GM18867 (cell line): ENCODE data around the gene URB2.
"Not testable (repeated sequence)": the region's sequence is repeated elsewhere in the genome, so short reads cannot be mapped to it uniquely, and the experiment has no call there.

ENCODE experiments used
- ATAC-seq: cut with Tn5 transposase; IDR thresholded peaks from one replicate; pipeline ENCODE4 v1.9.1; 2021; ENCODE audit warnings: mild to moderate bottlenecking, moderate library complexity; ENCODE audit not compliant: unreplicated experiment

Gene URB2

DNA sequence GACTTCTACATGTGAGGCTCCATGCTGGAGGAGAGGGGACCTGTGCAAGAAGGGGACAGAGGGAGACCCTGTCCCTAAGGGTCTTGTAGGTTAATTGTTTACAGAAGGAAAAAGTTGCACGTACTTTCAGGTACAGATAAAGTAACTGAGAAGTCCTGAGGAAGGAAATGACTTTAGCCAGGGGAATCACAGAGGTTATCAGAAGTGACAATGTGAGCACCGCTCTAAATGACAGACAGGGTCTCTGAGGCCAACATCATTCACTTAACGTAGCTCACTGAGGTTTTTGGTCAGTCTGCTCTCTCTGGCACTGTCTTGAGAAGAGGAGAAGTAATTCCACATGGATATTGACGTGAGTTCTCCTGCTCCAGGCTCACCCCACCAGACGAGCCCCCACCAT is 12.1 kb upstream of the URB2 start:
- no peak for ATAC-seq

DNA sequence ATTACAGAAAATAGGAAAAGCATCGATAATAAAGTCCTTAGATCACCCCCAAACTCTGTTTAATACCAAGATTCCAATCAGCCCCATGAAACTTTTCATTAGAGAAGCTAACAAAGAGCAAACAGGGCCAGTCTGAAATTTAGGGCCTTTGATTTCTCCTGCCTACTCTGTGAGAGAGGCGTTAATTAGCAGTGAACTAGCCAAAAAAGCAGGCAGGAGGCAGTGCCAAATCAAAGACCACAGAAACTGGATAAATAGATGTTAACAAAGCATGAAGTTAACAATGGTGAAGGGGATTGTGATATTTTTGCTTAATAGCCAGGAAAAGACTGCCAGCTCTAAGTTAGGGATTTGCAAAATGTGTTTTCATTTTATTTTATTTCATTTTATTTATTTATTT is 11.3 kb upstream of the URB2 start:
- no peak for ATAC-seq

DNA sequence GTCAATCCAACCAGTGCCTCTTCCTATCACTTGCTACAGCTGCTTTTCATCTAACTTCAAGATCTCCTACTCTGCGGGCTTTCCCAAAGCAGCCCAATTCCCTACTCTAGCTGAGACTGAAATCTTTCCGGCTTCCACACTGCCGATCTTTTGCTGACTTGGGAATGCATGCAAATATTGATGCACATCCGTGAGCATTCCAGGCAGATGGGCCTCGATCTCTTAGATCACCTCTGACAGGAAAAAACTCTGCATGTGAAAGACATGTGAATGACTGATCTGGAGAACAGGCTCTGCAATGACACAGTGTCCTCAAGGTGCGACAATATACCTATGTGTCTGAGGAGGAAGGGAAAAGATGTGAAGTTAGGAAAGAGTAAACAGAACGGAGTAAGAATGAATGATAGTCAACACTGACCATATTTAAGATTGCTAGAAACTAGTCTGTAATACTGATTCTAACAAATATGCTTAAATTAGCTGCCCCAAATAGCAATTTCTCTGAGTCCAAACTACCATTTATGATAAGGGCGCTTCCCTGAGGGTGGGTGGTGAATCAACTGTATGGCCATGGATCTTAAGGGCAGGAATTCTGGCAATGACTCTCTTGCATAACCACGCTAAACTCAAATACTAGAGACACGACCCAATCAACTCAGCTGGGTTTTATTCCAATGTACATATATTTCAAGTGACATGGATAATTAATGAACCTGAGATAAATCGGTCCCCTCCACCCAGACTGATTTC is 8.5 kb upstream of the URB2 start:
- ATAC-seq: no peak

DNA sequence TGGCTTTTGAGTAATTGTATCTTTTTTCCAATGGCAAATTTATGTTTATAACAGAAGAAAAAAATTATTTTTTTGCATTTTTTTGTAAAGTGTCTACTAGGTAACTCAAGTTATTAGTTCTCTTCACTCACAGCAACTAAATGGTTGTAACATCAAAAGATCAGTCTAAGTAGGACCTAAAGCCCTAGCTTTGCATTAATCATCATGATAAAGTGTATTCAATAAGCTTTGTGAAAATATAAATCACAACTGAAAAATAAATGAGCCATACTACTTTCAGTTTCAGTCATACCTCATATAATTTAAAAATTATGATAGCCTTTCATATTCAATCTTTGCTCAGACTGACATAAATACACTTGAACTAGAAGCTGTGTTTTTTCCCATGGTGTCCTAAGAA is 7.0 kb upstream of the URB2 start:
- ATAC-seq: no peak

DNA sequence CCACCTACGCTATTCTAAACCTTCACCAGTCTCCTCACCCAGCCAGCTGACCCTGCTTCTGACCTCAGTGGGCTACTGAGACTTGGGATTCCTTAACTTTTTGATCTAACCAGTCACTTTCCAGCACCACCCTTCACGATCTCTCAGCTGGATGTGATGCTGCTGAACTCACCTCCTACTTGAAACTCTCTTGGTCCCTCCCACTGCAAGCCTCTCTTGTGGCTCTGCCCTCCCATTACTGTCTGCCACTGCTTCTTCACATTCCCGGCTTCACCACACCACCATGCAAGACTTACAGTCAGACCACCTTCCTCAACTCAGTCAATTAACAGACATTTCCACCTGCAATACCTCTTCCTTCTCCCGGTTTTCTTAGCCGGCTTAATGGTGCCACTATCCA is 6.4 kb upstream of the URB2 start:
- ATAC-seq: no peak

DNA sequence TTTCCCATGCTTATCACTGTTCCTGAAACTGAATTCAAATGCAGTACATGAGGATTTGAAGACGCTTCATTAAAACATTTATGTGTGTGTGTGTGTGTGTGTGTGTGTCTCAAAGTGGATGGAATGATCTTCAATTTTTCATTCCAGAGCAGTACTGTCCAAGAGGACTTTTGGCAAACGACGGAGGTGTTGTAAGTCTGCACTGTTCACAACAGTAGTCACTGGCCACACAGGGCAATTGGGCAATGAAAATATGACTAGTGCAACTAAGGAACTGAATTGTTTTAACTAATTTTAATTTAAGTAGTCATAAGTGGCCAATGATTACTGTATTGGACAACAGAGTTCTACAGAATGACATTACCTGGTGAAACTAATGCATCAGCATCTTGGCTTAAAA is 5.2 kb upstream of the URB2 start:
- no peak for ATAC-seq

DNA sequence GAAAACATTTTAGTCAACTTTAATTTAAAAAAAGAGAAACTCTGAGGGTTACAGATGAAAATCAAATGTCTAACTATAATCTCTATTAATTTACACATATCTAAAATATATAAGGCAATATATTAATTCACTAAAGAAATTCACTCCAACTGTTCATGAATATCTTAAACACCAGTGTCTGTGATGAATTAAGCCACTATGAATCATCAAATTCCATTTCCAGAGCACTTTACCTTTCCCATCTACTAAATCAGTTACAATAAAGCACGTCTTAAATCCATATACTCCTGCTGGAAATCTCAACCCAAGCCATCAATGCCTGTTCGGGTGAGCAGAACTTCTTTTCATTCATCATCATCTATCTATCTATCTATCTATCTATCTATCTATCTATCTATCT is 4.4 kb upstream of the URB2 start:
- no peak for ATAC-seq

DNA sequence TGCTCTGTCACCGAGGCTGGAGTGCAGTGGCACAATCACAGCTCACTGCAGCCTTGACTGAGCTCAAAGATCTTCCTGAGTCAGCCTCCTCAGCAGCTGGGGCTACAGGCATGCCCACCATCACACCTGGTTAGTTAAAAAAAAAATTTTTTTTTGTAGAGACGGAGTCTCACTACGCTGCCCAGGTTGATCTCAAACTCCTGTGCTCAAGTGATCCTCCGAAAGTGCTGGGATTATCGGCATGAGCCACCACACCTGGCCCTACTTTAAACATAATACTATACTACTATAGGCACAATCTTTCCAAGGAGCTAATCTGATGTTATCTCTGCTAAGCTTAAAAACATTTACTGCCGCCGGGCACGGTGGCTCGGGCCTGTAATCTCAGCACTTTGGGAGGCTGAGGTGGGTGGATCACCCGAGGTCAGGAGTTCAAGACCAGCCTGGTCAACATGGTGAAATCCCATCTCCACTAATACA is 3.4 kb upstream of the URB2 start:
- not testable (repeated sequence) for ATAC-seq

DNA sequence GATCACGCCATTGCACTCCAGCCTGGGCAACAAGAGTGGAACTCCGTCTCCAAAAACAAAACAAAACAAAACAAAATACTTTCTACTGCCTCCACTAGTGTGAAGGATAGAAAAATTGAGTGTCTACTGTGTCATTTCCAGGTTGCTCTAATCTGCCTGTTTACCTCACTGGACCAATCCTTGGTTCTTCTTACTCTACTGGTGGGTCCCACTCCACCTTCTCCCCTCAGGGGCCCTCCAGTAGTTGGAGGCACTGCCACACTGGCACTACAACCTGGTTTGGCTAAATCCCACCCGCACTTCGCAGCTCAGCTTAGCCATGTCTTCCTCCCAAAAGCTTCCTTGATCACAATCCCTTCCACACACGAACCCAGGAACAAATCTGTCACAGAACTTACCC is 2.8 kb upstream of the URB2 start:
- no peak for ATAC-seq

DNA sequence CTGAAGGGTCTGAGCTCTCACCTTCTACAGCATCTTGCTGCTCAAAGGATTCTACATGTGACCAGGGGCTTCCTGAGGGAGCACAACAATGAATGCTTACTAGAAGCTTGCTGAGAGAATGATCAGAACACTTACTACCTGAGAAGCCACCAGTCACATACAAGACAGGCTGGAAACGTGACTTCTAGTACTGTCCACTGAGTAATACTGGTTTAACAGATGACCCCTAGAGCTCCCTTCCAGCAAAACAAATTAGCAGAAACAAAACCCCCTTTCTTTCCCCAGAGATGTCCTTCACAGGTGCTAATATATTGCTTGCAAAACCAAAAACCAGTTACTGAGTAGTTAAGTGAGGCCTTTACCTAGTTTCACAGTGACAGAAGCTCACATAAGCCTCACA is 2.2 kb upstream of the URB2 start:
- no peak for ATAC-seq

DNA sequence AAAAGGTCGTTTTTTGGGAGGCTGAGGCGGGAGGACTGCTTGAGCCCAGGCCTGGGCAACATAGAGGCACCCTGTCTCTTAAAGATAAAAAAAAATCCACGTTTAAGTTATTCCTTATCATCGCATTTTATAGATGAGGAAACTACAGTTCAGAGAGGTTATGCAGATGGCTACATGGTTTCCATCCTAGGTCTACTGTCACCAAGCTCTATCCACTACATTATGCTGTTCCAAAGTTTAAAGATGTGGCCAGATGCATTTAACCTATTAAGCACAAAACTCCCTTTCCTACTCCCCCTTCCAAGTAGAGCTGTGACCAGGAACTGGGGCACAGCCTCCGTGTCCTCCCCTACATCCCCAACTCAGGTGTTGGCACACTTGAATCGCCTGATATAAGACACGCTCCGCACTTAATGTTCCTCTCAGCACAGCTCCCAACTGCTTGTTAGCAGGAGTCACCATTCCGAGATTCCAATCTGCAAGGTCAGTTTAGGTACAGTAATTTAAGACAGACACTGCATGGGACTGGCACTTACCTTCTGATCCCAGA is 1.5 kb upstream of the URB2 start:
- no peak for ATAC-seq

DNA sequence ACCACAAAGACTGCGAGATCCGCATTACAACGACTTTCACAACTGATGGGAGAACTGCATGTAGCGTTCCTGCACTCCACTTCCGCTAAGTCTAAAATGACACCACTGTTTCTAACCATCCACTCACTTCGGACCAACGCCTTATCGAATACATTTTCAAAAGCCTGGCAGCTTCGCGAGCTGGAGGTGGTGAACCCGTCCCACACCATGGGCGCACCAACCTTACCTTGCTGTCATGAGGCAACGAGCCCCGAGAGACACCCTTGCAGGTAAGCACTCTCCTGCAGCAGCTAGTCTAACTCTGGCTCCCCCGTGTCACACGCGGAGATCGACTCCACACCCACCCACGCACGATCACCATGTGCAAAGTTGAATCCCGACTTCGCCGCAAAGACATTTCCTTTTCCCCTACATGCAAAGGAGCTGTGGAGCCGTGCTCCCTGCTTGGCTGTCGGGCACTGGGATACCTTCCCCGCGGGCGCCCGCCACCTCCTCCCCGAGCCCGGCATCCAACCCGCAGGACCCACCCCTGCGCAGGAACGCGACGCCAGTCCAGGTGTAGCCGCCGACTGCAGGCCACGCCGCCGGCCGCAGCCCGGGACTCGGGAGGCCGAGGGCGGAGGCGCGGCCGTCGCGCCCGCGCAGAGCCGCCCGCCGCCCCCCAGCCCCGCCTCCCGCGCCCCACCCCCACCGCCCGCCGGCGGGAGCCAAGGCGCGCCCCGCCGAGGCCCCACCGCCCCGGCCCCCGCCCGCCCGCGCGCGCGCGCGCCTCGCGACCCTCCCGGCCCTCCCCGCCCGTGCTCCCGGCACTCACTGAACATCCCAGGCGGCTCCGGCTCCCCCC is 754 bp upstream of the URB2 start:
- ATAC-seq: peak; percentile 49

DNA sequence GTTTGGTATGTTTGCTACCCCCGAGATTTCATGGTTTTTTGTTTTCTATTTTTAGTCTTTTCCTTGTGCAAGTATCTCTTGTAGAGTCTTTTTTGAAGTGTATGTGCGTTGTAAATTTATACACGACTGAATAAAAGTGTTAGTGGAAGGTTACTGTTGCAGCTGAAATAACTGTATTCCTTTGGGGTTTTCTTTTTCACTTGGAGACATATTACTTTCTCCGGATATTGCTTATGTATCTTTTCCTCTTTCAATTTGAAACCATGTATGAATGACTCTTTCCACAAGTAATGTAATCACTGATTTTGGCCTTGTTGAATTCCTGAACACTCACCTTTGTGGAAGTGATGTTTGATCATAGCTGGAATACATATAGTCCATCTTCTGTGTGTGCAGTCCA is 956 bp downstream of the URB2 start:
- no peak for ATAC-seq

DNA sequence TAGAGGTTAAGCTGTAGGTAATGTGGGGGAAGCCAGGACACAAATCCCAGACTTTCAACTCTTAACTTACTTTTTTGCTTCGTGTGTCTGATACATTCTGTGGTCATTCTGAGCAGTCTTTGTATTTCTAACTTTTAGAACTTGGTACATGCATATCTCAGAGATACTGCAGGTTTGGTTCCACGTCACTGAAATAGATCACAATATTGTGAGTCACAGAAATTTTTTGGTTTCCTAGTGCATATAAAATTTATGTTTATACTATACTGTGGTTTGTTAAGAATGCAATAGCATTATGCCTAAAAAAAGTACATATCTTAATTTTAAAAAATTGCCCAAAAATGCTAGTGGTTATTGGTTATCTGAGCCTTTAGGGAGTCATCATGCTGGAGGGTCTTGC is 3.2 kb downstream of the URB2 start:
- no peak for ATAC-seq

DNA sequence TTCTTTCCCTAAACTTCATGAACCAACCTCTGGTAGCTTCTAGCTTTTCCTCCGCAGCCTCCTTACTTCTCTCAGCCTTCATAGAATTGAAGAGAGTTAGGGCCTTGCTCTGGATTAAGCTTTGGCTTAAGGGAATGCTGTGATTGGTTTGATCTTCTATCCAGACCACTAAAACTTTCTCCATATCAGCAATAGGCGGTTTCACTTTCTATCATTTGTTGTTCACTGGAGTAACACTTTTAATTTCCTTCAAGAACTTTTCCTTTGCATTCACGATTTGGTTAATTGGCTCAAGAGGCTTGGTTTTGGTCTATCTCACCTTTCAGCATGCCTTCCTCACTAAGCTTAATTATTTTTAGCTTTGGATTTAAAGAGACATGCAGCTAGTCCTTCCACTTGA is 5.1 kb downstream of the URB2 start:
- ATAC-seq: no peak

DNA sequence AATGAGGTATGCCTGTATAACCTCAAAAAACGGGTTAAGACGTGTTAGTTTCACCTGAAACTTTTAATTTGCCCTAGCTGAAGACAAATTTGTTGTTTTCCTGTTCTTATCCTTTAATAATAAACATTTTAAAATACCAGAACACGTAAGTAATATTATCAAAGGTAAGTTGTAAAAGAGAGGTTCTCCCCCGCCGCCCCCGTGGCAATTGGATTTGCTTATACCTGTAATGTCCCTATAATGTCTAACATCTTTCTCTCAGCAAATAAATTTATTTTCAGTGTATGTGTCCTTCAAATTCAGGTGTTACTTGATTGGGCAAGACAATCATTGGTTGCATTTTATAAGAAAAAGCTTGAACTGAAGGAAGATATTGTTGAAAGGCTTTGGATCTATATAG is 5.9 kb downstream of the URB2 start:
- ATAC-seq: no peak

DNA sequence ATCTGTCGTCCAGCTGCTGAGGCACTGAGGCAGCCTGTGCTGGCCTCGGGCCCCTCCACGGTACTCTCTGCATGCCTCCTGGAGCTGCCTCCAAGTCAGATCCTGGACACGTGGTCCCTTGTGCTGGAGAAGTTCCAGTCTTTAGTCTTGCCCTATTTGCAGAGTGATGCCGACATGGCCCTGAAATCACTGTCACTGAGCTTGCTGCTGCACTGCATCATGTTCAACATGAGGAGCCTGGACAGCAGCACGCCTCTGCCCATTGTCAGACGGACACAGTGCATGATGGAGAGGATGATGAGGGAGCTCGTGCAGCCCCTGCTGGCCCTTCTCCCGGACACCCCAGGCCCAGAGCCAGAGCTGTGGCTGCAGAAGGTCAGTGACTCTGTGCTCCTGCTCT is 10.0 kb downstream of the URB2 start:
- ATAC-seq: no peak

DNA sequence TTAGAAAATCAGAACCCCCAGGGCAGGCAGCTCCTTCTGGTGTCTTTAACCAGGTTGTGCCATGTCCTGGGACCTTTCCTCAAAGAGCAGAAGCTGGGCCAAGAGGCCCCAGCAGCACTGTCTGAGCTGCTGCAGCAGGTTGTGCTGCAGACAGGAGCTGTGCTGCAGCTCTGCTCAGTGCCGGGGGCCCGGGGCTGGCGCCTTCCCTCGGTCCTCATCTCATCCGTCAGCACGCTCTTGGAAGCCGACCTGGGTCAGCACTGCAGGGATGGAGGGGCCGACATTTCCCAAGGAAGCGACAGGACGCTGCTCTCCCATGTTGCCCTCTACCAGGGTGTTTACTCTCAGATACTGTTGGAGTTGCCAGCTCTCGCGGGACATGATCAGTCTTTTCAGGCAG is 11.7 kb downstream of the URB2 start:
- no peak for ATAC-seq

DNA sequence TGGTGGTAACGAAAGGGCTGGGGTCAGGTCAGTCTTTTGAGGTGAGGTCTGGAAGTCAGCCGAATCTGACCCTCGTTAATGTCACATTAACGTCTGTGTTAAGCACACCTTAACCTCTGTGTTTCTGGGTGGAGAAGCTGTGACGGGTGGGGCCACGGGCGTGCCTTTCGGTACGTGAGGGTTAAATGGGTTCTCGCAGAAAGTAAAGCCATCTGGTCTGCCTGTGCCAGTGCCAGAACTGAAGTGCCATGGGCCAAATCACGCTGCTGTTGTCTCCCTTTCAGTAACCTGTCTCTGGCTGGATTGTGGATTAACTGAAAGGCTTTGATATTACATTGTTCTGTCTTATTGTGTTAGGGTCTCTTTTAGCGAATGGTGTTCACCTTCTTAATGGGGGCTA is 14.4 kb downstream of the URB2 start:
- ATAC-seq: no peak

DNA sequence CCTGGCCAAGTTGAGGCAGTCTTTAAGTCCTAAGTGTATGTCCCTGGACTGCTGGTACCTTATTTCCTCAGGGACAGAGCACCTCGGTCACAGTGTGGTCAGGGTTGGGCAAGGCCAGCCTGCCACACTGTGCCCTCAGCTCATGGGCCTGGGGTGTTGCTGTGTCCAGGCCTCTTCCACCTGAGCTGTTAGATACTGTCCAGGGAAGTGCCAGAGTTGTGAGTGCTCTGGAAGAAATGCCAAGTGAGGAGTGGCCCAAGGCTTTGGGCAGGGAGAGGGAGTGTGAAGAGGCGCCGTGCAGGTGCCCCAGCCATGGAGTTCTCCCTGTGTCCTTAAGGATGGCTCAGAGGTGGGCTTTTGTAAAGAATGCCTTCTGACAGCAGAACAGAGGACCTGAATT is 15.3 kb downstream of the URB2 start:
- no peak for ATAC-seq

DNA sequence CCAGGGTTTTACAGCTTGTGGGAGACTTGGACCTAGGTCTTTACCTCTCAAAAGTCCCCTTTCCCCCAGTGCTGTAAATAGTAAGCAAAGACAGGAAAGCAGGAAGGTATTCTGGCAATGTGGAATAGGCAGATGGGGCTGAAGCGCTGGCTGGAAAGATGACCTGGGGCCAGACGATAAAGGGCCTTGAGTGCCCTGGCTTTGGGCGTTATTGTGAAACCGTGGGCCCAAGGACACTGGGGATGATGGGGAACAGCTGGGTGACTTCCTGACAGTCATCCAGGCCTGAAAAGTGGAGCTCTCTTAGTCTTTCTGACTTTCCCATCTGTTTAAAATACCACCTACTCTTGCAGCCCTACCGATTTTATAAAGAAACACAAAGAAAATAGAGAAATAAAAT is 16.3 kb downstream of the URB2 start:
- ATAC-seq: no peak

DNA sequence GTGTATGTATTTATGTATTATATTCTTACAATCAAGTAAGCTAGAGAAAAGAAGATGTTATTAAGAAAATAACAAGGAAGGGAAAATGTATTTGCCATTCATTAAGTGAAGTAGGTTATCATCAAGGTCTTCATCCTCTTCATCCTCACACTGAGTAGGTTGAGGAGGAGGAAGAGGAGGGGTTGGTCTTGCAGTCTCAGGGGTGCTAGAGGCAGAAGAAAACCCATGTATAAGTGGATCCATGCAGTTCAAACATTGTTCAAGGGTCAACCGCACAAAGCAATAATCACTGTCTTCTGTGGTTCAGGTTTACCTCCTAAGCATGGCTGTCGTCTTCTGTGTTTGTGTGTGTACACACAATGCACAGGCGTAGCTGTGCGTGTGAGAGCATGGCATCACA is 16.9 kb downstream of the URB2 start:
- ATAC-seq: no peak
